OCI-LY7 (cell line): ENCODE data around the gene RIPK1. TPM values are rescaled to one million over a fixed set of nuclear protein-coding genes. Genes with fewer than 3 reads are reported as not detected.
"Not testable (repeated sequence)": the region's sequence is repeated elsewhere in the genome, so short reads cannot be mapped to it uniquely, and the experiment has no call there.

ENCODE experiments used
- BruUV-seq: library from RNA; stranded (reverse); fragments of 400-500 nt; replicated peaks from 2 replicates; lab custom pipeline; 2021; lab: Mats Ljungman, UMichigan
- CTCF ChIA-PET: fragments of 300-600 bp; sonication (Branson Sonifier 250); formaldehyde crosslinking; loops from one replicate; lab custom pipeline; 2022; ENCODE audit warnings: antibody characterized with exemption; ENCODE audit not compliant: unreplicated experiment; lab: Charles Lee
- POLR2A ChIA-PET: fragments of 300-600 bp; sonication (Branson Sonifier 250); formaldehyde crosslinking; loops from one replicate; lab custom pipeline; 2022; ENCODE audit warnings: antibody characterized with exemption; lab: Charles Lee
- DNase-seq: peaks from one replicate; pipeline ENCODE4 v3.0.0-alpha.2; 2015; ENCODE audit warnings: low spot score
- H2AFZ ChIP-seq: fragments of 200-600 bp; sonication (generic), shearing (Covaris generic); 2 replicates; pipeline ENCODE4 v1.6.1; 2014; ENCODE audit warnings: mild to moderate bottlenecking, antibody characterized with exemption, low read length, moderate library complexity
- H3K27ac ChIP-seq: fragments of 200-600 bp; sonication (generic); 2 replicates; pipeline ENCODE4 v1.5.1; 2014; ENCODE audit warnings: mixed run types, low read depth, mild to moderate bottlenecking, moderate library complexity, low read length, inconsistent platforms; ENCODE audit not compliant: poor library complexity, severe bottlenecking
- H3K36me3 ChIP-seq: fragments of 200-600 bp; sonication (generic); 2 replicates; pipeline ENCODE4 v1.6.1; 2014; ENCODE audit warnings: mild to moderate bottlenecking, antibody characterized with exemption, low read length, moderate library complexity, mixed read lengths; ENCODE audit not compliant: insufficient read depth
- H3K4me1 ChIP-seq: fragments of 200-600 bp; sonication (generic); 2 replicates; pipeline ENCODE4 v1.5.1; 2014; ENCODE audit warnings: mild to moderate bottlenecking, low read length; ENCODE audit not compliant: insufficient read depth, poor library complexity, severe bottlenecking
- H3K4me2 ChIP-seq: fragments of 200-600 bp; sonication (generic); 2 replicates; pipeline ENCODE4 v1.6.1; 2014; ENCODE audit warnings: mild to moderate bottlenecking, low read length
- H3K4me3 ChIP-seq: fragments of 200-600 bp; sonication (generic); 2 replicates; pipeline ENCODE4 v1.5.1; 2014; ENCODE audit warnings: mild to moderate bottlenecking, low read depth, low read length; ENCODE audit not compliant: poor library complexity, severe bottlenecking
- H3K79me2 ChIP-seq: fragments of 200-600 bp; sonication (generic); 2 replicates; pipeline ENCODE4 v1.6.1; 2016; ENCODE audit warnings: low read depth, mild to moderate bottlenecking, low read length, moderate library complexity, mixed read lengths; ENCODE audit not compliant: insufficient read depth
- H3K9me2 ChIP-seq: fragments of 200-600 bp; sonication (generic); 2 replicates; pipeline ENCODE4 v1.6.1; 2016; ENCODE audit warnings: mild to moderate bottlenecking, low read length, mixed read lengths; ENCODE audit not compliant: insufficient read depth
- H3K9me3 ChIP-seq: fragments of 200-600 bp; sonication (generic); 2 replicates; pipeline ENCODE4 v1.6.1; 2014; ENCODE audit warnings: mild to moderate bottlenecking, mixed run types, low read length, mixed read lengths
- H4K20me1 ChIP-seq: fragments of 200-600 bp; sonication (generic); 2 replicates; pipeline ENCODE4 v1.6.1; 2014; ENCODE audit warnings: mild to moderate bottlenecking, antibody characterized with exemption, low read length, moderate library complexity, mixed read lengths; ENCODE audit not compliant: insufficient read depth
- CTCF ChIP-seq: fragments of 200-600 bp; sonication (generic); conservative IDR thresholded peaks from 2 replicates; pipeline ENCODE4 v1.5.1; 2014; ENCODE audit warnings: mild to moderate bottlenecking, antibody characterized with exemption, low read length, moderate library complexity, mixed read lengths
- EZH2phosphoT487 ChIP-seq: fragments of 200-600 bp; sonication (generic); IDR thresholded peaks from 2 replicates; pipeline ENCODE4 v1.6.1; 2018; ENCODE audit warnings: low read depth, borderline replicate concordance, mild to moderate bottlenecking, mixed run types, antibody characterized with exemption, low read length, moderate library complexity, mixed read lengths
- intact Hi-C: fragments of 100-400 bp; cut with micrococcal nuclease; formaldehyde crosslinking; loops from one replicate; pipeline ENCODE4 v1.10.0; 2022; ENCODE audit not compliant: unreplicated experiment
- total RNA-seq, 2 experiments: library from RNA; depleted of rRNA in 1 of 2; stranded (reverse); fragments of >200 nt in 1 of 2; shearing (Covaris generic) in 1 of 2; gene quantifications; 2 replicates each; pipeline ENCODE4 v1.2.3, GENCODE V29; 2014 to 2022

RIPK1 gene
- total RNA-seq, 2 experiments from 2014 or later = 7.5 to 8.4 TPM

- Histone ChIP-seq H4K20me1 (no peaks in the 10 kb centered on the region), H3K4me2 (no peak overlapping the region), H3K4me3 (no peak overlapping the region), H3K79me2 (no peaks in the 10 kb centered on the region), H3K27ac (no peak overlapping the region), H3K9me3 (no peaks in the 10 kb centered on the region), H2AFZ (no peak overlapping the region), H3K4me1 (peaks cover 17% of the 10 kb centered on the region), H3K9me2 (no peaks in the 10 kb centered on the region), H3K36me3 (0 out of 2 replicates have a peak, but pooled peaks cover 4% of the 10 kb centered on the region)
- ChIA-PET CTCF (no interaction called here), POLR2A (interaction anchor here (0.9 to 2.2 kb wide), 2 partner anchors 15 to 25 kb away, joined by 4 to 6 read pairs; no protein-coding TSS in a partner anchor)
- no TSS peak for BruUV-seq
- no peak for DNase-seq
- TF ChIP-seq EZH2phosphoT487 (no peak), CTCF (no peak)
- intact Hi-C loops = no loop called here
Observed at GRCh38 chr6:3137057-3137777, 68.9 kb downstream of the RIPK1 start.

GRCh38 chr6:3137873-3138272 lies 69.6 kb downstream of the RIPK1 start:
- intact Hi-C loops = loop anchor here (2.0 kb wide), 1 partner anchor 15 kb away; no protein-coding TSS in a partner anchor
- H4K20me1 ChIP-seq, BruUV-seq, DNase-seq, H2AFZ ChIP-seq, H3K36me3 ChIP-seq, H3K4me3 ChIP-seq, H3K79me2 ChIP-seq, H3K9me2 ChIP-seq, H3K27ac ChIP-seq, CTCF ChIA-PET, H3K9me3 ChIP-seq, H3K4me2 ChIP-seq: not testable (repeated sequence)
- POLR2A ChIA-PET = interaction anchor here (0.7 to 2.6 kb wide), 4 partner anchors 10 to 121 kb away, joined by 3 to 13 read pairs (median 4); partner anchors contain the start of genes PSMG4 and TUBB2A
- peaks cover 17% of the 10 kb centered on the region for H3K4me1 ChIP-seq

DNA sequence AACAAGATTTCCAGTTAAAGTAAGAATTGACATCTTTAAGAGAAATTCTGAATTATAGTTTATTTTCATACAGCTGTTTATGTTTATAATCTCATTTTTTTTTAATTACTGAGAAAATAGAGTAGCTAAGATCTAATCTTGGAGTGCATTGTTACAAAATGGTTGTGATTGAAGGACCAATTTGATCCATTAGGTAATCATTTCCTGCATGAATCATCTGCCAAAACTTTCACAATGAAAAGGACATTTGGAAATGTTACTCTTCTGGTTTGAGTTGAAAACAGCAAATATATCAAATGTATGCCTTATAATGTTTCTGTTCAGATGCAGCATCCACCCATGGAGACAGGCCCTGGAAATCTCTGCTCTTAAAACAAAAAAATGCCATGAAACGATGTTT lies 70.0 kb downstream of the RIPK1 start:
- H3K9me2 ChIP-seq = no peaks in the 10 kb centered on the region
- ChIA-PET CTCF (no interaction called here), POLR2A (interaction anchor here (0.6 to 2.6 kb wide), 6 partner anchors 10 to 1317 kb away, joined by 3 to 13 read pairs (median 3); partner anchors contain the start of genes PSMG4 and TUBB2A)
- intact Hi-C loops = loop anchor here (2.0 kb wide), 1 partner anchor 14 kb away; no protein-coding TSS in a partner anchor
- no TSS peak for BruUV-seq
- no peak overlapping the region for H3K4me2 ChIP-seq
- H2AFZ ChIP-seq = no peak overlapping the region
- TF ChIP-seq CTCF (no peak), EZH2phosphoT487 (no peak)
- no peaks in the 10 kb centered on the region for H4K20me1 ChIP-seq
- no peaks in the 10 kb centered on the region for H3K79me2 ChIP-seq
- 0 out of 2 replicates have a peak, but pooled peaks cover 4% of the 10 kb centered on the region for H3K36me3 ChIP-seq
- H3K4me1 ChIP-seq = peaks cover 17% of the 10 kb centered on the region
- no peak overlapping the region for H3K4me3 ChIP-seq
- no peak for DNase-seq
- no peaks in the 10 kb centered on the region for H3K9me3 ChIP-seq
- no peak overlapping the region for H3K27ac ChIP-seq
